Islet of Langerhans (tissue), 1 donor: ENCODE data around the gene CKM.
"Not testable (repeated sequence)": the region's sequence is repeated elsewhere in the genome, so short reads cannot be mapped to it uniquely, and the experiment has no call there.

Source experiments
- FAIRE-seq: peaks from one replicate; lab custom pipeline; 2011; peaks lifted over from hg19 to GRCh38; lab: Jason Lieb, UNC

Gene CKM

GRCh38 chr19:45290381-45290931, 32.2 kb downstream of the CKM start:
- FAIRE-seq: no peak

GRCh38 chr19:45283443-45284033, 39.1 kb downstream of the CKM start:
- FAIRE-seq: no peak

GRCh38 chr19:45280471-45280961, 42.2 kb downstream of the CKM start:
- FAIRE-seq: no peak

- FAIRE-seq: no peak
Measured at GRCh38 chr19:45279587-45280192, 43.0 kb downstream of the CKM start.

- FAIRE-seq: no peak
Measured at GRCh38 chr19:45278087-45278486, 44.6 kb downstream of the CKM start.

GRCh38 chr19:45276284-45276687, 46.4 kb downstream of the CKM start:
- no peak for FAIRE-seq

GRCh38 chr19:45275370-45275971, 47.2 kb downstream of the CKM start:
- FAIRE-seq: no peak

- no peak for FAIRE-seq
Measured at GRCh38 chr19:45273521-45273855, 49.2 kb downstream of the CKM start.

- FAIRE-seq: no peak
Measured at GRCh38 chr19:45271735-45272108, 51.0 kb downstream of the CKM start.

GRCh38 chr19:45271098-45271734, 51.5 kb downstream of the CKM start:
- FAIRE-seq: no peak

- FAIRE-seq: not testable (repeated sequence)
Measured at GRCh38 chr19:45269939-45270338, 52.7 kb downstream of the CKM start.

- FAIRE-seq: no peak
Measured at GRCh38 chr19:45267296-45267695, 55.4 kb downstream of the CKM start.

- FAIRE-seq: no peak
Measured at GRCh38 chr19:45265375-45265774, 57.3 kb downstream of the CKM start.

GRCh38 chr19:45264781-45265317, 57.8 kb downstream of the CKM start:
- FAIRE-seq: no peak

- FAIRE-seq: no peak
Measured at GRCh38 chr19:45263013-45263412, 59.7 kb downstream of the CKM start.

GRCh38 chr19:45262570-45262969, 60.1 kb downstream of the CKM start:
- FAIRE-seq: no peak

GRCh38 chr19:45258862-45259261, 63.8 kb downstream of the CKM start:
- no peak for FAIRE-seq

GRCh38 chr19:45256836-45257235, 65.8 kb downstream of the CKM start:
- no peak for FAIRE-seq
